Muscle of arm (tissue), 12 donors: Measurements from ENCODE around the gene ANKRD11. TPM values are rescaled to one million over a fixed set of nuclear protein-coding genes. Genes with fewer than 3 reads are reported as not detected.

Source experiments
- DNase-seq: peaks from one replicate; pipeline ENCODE4 v3.0.0-alpha.2; 2013
- polyA plus RNA-seq, 12 donors: library from polyadenylated mRNA; unstranded; fragments of 120-200 nt; gene quantifications; one replicate each; pipeline ENCODE4 v1.2.1, GENCODE V29; 2013; ENCODE audit not compliant: insufficient read length in 12 of 12

ANKRD11 gene
- polyA plus RNA-seq, 12 donors: 52.0 to 116 (median 61.1) TPM; not detected in 1

- no peak for DNase-seq
Measured at GRCh38 chr16:89287777-89288576, 202.4 kb downstream of the ANKRD11 start.

DNA sequence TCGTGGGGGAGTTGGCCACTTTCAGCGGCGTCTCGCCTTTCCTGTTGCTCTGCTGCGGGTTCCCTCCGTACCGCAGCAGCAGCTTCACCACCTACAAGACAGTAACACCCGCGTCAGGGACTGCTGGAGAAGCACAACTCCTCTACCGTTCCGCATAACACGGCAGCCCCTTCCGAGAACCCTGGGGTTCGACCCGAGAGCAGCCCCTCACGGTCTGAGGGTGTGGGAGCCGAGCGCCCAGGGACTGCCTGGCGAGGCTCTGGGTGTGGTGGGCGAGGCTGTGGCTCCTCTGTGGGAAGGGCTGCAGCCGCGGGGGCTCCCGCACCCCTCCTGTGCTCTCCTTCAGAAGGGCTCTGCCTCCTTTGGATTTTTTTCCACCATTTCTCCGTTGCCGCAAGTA is 204.3 kb downstream of the ANKRD11 start:
- DNase-seq: no peak

DNA sequence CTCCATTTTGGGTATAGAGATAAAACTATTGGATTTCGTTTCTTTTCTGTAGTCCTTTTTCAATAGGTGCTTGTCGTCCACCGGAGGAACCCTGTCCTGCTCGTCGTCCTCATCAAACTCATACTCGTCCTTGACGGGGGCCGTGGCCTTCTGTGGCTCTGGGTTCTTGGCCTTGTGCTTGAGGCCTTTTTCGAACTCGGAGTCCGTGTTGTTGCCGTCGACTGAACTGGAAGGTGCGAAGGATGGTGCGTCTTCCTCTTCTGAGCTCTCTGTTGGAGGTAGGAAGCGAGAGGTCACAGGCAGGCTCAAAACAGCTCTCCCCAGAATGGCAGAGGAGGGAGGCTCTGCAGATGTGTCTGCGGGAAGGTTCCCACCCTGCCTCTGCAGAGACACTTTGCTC is 205.0 kb downstream of the ANKRD11 start:
- DNase-seq: no peak

GRCh38 chr16:89283449-89283848 is 206.9 kb downstream of the ANKRD11 start:
- DNase-seq: no peak

GRCh38 chr16:89282523-89282922 is 207.8 kb downstream of the ANKRD11 start:
- no peak for DNase-seq

DNA sequence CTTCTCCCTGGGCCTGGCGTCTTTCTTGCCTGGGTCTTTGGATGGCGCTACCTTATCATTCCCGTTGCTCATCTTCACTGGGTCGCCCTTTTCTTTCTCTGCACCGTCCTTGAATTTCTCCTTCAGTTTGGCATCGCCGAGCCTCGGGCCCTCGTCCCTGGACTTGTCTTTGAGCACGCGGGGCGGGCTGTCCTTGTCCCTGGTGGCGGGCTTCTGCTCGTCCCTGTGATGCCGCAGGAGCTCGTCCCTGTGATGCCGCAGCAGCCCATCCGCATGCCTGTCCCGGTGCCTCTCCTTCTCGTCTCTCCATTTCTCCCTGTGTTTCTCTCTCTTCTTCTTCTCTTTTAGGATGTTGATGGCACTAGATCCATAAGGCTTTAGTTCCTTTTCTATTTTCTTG is 208.5 kb downstream of the ANKRD11 start:
- DNase-seq: no peak

- no peak for DNase-seq
Measured at GRCh38 chr16:89281189-89281577, 209.2 kb downstream of the ANKRD11 start.

DNA sequence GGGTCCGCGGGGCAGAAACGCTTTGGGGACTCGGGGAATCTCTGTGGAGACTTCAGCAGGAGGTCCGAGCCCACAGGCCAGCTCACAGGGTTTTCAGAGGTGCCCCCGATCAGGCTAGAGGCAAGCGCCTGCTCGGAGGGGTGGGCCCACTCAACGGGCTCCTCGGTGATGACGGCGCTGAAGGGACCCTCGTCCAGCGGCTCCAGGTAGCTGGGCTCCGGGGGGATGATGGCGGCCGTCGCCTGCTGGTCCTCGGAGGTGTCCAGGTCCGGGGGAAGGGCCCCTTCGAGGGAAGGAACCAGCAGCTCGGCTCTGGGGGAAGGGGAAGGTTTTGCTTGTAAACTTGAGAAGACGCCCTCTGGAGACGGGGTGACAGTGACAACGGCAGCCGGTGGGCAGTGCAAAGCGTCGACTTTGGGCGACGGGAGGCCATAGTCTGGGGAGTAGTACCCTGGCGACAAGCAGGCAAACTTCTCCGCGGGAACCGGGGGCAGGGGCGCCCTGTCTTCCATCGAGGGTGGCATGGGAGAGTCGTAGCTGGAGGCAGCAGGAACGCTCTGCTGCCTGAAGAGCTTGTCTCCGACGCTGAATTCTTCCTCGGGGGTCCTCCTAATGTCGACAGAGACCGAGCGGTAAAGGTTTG is 209.7 kb downstream of the ANKRD11 start:
- DNase-seq: no peak

GRCh38 chr16:89279666-89280481 is 210.5 kb downstream of the ANKRD11 start:
- DNase-seq: no peak

DNA sequence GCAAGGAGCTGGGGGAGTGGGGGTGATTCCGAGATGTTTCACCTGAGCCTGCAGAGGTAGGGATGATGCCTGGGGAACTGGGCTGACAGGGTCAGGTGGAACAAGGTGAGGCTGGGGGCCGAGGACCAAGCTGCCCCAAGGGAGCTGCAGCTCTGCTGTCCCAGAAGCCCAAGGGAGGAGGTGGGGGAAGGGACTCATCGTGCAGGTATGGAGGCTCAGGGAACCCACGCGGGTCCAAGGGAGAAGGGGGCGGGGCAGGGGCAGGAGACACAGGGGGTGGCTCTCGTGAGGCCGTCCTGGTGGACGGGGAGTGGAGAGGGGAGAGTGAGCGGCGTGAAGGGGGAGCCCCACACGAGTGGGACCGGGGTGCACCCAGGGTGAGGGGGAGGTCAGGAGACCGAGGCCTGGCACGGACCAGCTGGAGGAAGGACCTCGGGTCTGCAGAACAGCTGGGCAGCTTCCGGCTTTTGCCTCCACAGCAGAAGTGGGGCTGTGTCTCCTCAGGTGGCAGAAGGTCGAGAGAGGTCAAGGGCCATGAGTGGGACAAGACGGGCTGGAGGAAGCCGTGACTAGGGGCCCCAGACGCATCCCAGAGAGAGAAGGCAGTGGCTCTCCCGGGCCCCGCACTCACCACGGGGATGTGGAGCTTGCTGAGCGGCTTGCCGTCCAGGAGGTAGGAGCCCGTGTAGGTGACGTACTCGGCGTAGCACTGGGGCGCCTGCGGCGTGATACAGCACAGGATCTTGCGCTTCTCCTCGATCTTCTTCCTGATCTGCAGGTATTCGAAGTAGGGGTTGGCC is 211.7 kb downstream of the ANKRD11 start:
- no peak for DNase-seq

DNA sequence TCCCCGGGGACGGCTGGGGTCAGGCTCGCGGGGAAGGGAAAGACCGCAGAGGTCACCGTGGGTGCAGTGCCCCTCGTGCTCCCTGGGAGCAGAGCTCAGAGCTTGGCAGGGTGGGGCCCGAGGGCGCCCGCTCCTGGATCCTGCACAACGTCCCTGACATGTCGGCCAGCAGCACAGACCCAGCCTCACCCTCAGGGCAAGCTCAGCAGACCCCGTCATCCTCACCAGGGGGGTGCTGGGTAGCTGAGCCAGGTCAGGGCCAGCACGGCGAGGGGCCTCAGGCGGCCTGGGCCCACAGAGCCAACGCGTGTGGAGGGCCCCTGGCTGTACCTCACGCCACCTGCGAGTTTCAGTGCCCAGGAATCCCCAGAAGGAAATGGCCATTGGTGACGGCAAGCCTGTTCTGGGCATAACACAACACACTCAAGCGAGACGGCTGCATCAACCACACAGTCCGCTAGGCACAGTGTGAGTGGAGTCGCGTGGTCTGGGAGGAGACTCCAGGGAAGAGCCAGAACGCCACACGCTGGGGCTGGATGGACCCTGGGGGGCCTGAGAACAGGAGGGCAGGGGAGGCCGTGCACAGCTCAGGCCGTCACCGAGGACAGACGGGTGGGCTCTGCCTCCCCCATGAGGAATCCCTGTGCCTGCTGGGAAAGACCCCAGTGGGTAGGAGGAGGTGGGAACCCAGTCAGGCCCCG is 212.6 kb downstream of the ANKRD11 start:
- no peak for DNase-seq

DNA sequence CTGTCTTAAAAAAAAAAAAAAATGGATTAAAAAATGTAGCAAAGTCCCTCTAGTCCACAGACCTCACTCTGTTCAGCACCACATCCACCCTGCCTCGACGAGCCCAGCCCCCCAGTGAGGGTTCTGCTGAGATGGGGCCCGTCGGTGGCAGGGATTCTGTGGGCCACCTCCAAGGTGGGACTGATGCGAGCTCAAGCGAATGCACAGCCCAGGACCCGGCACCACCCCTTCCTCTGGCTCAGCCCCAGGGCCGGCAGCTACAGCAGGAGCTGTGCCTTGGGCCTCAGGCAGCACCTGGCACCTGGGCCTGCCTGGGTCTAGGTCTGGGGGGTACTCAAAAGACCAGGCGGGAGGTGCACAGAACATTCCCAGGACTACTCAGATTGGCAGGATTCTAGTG is 213.3 kb downstream of the ANKRD11 start:
- no peak for DNase-seq

DNA sequence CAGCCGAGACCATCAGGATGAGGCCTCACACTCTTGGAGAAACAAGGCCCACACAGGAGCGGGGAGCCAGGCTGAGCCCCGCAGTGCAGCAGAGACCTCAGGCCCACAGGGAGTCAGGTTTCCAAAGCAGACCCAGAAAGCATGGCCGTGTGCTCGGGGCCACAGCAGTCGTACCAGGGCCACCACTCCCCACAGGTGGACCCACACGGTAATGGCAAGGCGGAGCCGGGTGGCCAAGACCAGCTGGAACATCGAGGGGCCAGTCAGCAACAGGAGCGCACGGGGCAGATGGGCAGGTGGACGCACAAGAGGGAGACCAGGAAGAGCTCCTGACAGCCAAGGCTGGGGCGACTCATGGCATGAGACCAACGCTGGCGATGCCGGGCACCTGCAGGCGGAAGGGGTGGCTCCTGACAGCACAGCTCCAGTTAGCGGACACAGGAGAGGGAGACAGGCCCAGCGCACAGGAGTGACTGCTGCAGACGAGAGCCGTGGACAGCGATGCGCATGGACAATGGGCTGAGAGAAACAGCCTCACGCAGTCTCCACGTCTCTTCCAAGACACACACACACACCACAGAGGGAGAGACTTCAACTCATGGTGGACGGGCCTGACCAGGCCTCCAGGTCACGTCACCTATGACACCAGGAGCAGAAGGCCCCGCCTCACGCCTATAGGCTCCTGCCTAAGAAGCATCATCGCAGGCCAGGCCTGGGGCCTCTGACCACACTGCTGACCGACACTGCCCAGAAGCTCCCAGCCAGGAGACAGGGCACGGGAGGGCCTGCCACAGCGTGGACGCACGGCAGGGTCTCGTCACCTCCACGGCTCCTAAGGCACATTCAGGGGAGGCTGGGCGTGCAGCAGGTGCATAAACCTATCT is 214.3 kb downstream of the ANKRD11 start:
- DNase-seq: no peak

- DNase-seq: no peak
Measured at GRCh38 chr16:89275284-89275584, 215.1 kb downstream of the ANKRD11 start.

DNA sequence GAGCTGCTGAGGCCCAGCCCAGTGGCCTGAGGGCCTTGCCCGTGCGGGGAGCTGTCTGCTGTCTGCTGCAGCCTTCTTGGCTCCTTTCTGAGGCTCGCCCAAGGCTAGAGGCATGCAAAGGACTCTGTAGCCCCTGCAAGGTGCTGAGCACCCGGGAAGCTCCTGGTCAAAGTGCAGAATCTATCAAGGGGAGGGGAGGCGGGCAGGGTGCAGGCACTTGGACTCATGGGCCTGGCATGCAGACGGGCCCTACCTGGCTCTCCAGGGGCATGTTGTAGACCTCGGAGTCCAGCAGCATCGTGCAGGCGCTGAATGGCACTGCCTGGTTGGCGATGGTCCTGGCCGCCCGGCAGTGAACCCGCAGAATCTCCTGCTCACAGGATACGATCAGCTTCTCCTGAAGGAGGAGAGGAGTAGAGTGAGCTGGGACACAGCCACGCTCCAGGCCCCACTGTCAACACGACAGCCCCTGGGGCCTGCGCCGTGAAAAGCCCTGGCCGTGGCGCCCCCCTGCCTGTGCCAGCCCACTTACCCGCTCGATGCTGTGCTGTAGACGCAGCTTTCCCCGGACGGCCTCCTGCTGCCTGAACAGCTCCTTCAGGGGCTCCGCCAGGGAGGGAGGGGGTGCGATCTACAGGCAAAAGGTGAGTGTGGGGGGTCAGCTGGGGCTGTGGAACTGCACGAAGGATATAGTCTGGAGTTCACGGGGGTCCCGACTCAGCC is 215.6 kb downstream of the ANKRD11 start:
- no peak for DNase-seq

DNA sequence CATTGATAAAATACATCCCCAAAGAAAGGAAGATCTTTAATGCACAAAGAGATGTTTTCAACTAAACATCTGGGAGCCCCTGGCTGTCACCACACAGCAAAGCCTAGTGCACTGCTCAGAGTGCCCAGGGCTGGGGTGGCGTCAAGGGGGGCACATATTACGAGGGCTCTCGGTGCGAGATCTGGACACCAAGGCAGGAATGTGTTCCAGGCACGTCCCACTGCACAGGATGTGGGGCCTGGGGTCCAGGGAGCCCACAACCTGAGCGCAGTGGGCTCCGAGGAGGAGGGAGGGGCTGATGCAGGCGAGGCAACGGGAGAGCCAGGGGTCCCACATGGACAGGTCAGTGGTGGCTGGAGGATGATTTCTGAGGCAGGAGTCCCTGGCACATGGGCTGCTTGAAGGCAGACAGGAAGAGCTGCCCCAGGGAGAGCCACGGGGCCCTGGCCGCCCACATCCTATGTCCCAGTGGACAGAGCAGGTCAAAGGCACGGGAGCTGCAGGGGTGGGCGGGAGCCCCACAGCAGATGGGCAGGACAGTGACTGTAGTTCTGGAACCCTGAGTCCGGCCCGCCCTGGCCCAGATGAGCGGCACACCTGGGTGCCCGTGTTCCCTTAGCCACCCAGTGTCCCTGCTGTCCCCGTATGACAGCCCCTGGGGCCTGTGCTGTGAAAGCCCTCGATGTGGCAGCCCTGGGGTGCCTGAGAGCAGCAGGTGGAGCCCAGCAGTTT is 216.5 kb downstream of the ANKRD11 start:
- DNase-seq: no peak

- no peak for DNase-seq
Measured at GRCh38 chr16:89272631-89273030, 217.7 kb downstream of the ANKRD11 start.

GRCh38 chr16:89270666-89271345 is 219.6 kb downstream of the ANKRD11 start:
- DNase-seq: no peak
